NOMO-1 treated with DMSO at 0.1 percent for 48 hours (cell line): ENCODE measurements around the gene CLMN.
A peak's percentile ranks its signal among the peaks of the same experiment; 100 is the strongest.

Source experiments
- DNase-seq: peaks from one replicate; lab custom pipeline; 2025; ENCODE audit not compliant: unreplicated experiment; lab: John Stamatoyannopoulos, UW

CLMN gene

DNA sequence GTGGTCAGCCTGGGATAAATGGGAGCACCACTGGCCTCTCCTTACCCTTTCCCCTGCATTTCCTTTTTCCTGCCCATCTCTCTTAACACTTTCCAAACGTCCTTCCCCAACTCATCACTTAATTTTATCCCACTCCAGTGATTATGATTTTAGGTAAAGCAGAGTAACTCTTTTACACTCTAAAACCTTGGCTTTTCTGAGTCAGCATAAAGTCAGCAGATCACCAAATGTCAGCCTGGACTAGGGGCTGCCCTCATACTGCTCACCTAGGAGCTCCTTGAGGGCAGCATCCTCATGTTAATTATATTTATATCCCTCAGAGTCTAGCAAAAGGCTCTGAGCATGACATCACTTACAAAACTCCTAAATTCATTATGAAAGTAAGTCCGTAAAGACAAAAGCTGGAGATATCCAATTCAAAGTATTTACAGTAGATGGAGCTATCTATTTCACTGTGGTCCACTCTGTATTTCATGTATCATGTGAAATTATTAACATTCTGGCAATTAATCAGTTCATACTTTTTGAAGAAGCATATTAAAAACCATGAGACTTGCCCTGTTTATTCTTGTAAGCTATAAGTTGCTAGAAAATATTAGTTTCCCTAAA is 145.4 kb downstream of the CLMN start:
- peak; percentile 12 for DNase-seq

- DNase-seq, result peak; percentile 60
Observed at GRCh38 chr14:95173518-95173917, 146.2 kb downstream of the CLMN start.

GRCh38 chr14:95167177-95167576 is 152.5 kb downstream of the CLMN start:
- DNase-seq, result no peak

DNA sequence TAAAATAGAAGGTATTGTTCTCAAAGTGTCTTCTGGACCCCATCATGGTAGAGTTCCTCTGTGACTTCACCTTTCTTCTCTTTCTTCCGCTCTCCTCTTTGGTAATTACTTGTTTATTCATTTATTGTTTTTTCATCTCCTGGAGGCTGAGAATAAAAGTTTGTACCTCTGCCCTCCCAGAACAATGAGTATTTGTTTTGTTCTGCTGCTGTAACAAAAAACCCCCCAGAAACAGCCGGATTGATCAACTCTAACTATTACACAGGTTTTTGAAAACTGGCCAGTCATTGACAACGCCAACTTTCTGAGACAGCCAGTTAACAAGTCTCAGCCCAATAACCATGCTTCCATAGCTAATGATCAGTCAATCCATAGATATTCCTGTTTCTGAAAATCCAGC is 154.2 kb downstream of the CLMN start:
- no peak for DNase-seq

DNA sequence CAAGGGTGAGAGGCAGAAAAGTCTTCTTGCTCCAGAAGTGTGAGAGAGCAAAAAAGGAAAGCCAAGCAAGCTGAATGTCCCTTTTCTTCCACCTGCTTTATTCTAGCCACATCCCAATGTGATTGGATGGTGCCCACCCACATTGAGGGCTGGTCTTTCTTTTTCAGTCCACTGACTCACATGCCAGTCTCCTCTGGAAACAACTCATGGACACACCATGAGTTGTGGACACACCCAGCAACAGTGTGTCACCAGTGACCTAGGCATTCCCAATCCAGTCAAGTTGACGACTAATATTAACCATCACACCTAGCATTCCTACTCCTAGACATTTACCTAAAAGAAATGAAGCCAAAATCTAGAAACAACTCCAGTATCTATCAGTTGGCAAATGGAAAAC is 155.2 kb downstream of the CLMN start:
- no peak for DNase-seq

DNA sequence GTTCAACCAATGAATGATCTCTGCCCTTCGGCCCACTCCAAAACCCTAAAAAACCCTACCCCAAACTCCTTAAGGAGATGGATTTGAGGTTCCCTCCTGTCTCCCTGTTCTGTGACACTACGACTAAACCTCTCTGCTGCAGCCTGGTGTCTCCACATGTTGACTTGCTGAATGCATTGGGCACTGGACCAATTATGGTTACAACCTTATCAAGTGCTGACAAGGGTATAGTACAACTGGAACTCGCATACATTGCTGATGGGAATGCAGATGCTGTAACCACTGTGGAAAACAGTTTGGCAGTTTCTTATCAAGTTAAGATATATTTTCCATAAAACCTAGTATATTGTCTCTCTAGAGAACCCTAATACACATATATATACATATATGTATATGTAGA is 156.0 kb downstream of the CLMN start:
- no peak for DNase-seq

DNA sequence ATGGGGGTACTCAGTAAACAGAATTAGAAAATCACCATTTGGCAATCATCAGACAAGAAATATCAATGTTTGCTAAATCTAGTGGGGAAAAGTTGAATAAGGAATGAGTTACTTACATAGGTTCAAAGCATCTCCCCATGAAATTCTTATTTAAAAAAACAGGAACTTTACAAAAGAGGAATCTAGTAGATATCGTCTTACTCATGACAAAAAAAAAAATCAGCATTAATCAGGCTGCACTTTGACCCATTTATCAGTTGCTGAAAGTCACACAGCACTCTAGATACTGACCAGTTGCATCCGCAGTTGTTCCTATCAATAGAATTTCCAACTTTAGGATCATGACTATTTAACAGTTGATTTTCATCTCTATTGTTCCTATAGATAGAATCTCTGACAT is 156.6 kb downstream of the CLMN start:
- DNase-seq, result peak; percentile 24

DNA sequence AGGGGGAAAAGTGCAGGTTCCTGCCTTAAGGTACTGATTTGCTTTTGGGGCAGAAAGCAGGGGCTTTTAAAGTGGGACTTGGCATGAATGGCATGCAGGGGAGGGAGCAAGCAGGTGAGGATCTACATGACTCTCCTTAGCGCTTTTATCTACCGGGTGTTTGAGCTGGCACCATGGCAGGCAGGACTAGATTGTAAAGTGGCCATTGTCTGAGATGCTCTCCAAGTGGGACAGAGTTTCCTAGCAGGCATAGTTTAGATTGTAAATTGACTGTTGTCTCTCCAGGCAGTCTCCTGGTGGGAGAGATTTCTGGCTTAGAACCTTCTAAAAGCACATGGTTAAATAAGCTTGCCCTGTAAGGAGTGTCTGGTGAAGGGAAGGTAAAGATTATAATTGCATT is 157.1 kb downstream of the CLMN start:
- no peak for DNase-seq

GRCh38 chr14:95157327-95158189 is 162.2 kb downstream of the CLMN start, which contains the start of gene DICER1:
Gene DICER1, minus strand, starts transcription at chr14:95157529. Its CDS starts 24,071 bp downstream, at chr14:95133458.
- DNase-seq, result peak; percentile 79

- DNase-seq, result no peak
Observed at GRCh38 chr14:95157048-95157326, 162.7 kb downstream of the CLMN start.

DNA sequence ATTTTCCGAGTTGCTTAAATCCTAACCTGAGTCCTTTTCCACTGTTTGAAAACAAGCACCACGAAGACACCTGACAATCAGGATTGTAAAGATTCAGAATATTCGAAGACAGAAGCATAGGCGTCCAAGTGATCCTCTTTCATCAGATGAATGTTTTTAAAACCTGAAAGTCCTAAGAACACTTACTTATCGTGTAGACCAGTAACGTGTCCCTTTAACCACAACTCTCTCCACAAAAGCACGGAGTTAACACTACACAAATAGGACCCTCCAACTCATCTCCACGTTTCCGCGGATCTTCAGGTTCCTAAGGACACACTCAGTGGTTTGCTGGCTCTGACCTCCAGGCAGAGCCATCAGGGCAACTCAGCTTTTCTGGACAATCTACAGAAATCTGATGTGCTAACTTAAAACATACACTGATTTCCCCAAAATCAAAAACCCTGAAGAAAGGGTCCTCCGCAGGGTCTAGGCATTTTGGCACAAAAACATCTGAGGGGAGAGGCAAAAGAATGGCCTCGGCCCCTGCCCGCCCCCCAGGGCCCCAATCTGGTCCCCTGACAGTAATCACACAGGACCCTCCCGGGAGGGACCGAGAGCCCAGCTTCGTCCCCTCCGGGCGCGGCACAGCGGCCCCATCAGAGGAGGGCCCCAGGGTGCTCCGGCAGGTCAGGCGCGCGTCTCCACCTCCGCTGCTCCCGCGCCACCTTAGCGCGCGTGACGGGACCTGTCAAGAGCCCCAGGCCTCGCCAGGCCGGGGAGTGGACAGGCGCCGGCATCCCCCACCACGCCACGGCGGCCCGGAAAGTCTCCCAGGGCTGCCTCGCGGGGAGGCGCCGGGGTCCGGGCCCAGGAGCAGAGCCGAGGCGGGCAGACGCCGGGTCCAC is 163.3 kb downstream of the CLMN start:
- no peak for DNase-seq

DNA sequence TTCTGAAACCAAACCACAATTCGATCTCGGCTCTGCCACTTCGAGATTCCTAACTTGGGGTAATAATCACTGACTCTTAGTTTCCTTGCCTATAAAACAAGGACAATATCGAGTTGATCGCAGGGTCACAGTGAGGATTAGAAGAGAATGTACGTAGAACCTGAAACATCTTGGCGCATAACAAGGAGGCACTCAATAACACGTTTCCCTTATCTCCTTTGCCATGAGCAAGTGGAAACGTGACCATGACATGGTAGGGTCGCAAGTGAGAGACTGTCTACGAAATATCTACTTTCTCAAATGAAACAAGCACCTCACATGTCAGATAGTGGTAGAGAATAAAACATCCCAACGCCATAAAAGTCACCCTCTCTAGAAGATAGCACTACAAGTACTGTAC is 164.7 kb downstream of the CLMN start:
- DNase-seq, result no peak

DNA sequence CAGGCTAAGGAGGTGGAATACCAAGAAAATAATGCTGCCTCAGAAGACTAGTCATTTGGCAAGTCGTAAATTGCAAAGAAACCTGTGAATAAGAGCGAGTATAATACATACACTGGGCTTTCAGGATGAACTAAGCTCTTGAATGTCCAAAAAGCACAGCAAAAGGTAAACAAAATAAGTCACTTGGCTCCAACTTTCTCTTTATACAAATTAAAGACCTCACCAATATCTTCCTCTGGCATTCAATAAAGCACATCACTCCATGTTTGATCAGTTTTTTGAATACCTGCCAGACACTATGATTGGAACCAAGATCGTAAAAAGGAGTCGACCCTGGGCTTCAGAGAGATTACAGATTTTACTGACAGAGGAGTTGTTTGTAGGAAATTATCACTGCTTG is 165.8 kb downstream of the CLMN start:
- DNase-seq, result no peak

- DNase-seq, result no peak
Observed at GRCh38 chr14:95151561-95151960, 168.1 kb downstream of the CLMN start.

DNA sequence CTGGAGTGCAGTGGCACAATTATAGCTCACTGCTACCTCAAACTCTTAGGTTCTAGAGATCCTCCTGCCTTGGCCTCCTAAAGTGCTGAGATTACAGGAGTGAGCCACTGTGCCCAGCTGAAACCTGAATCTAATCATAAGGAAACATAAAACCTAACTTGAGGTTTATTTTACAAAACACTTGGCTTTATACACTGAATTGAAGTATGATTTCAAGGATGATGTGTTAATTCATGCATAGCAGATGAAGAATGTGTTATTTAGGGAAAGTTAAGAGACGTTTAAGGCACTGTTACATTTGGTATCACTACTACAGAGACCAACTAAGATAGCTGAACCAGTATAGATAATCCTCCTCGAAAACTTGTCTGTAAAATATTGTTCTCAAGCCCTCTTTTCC is 168.8 kb downstream of the CLMN start:
- no peak for DNase-seq

- no peak for DNase-seq
Observed at GRCh38 chr14:95149441-95149840, 170.3 kb downstream of the CLMN start.

DNA sequence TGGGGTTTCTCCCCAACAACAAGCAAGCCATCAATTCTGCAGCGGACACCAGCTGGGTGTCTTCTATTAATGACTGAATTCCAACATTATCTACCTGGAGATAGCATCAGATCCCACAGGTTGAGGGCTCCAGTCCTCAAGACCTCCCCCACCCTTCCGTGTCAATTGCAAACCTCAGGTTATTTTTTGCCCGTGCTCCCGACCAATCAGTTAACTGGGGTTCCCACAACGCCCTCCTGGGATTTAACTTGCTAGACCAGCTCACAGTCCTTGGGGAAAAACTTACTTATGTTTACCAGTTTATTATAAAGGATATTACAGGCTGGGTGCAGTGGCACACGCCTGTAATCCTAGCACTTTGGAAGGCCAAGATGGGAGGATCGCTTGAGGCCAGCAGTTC is 172.1 kb downstream of the CLMN start:
- no peak for DNase-seq

DNA sequence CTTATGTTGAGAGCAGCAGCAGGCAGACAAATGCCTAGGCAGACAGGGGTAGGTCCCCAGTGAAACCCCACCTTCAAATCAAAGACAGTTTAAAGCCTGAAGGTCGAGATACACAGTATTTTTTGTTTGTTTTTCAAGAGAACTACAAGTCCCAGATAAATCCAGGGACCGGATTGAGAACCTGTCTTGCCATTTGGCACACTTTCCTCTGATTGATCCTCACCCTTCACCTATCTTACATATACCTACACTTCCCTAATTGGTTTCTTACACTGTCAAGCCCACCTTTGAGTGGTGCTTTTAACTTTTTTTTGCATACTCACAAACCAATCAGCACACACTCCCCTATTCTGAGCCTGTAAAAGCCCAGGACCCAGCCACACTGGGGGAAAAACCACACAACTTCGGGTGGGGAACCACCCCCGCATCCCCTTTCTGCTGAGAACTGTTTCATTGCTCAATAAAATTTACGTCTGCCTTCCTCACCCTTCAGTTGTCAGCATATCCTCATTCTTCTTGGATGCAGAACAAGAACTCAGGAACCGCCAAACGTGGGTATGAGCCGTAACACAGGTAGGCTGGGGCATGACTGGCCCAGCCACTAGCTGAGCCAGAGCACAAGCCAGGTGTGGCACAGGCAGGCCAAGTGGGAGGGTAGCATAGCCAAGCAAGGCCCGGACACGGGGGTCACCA is 173.5 kb downstream of the CLMN start:
- DNase-seq, result no peak

GRCh38 chr14:95144849-95145248 is 174.9 kb downstream of the CLMN start:
- DNase-seq, result no peak

- DNase-seq, result peak; percentile 50
Observed at GRCh38 chr14:95143808-95144620, 175.7 kb downstream of the CLMN start.
